Smooth muscle cell (in vitro differentiated cells): ENCODE measurements around the gene AMBP. TPM values are rescaled to one million over a fixed set of nuclear protein-coding genes. Genes with fewer than 3 reads are reported as not detected.

Experiments
- DNase-seq: peaks from one replicate; lab custom pipeline; 2025; ENCODE audit not compliant: unreplicated experiment; lab: John Stamatoyannopoulos, UW
- H2AFZ ChIP-seq: fragments of 200-600 bp; sonication (generic); 2 replicates; pipeline ENCODE4 v1.6.0; 2016; ENCODE audit warnings: antibody characterized with exemption, low read depth, mild to moderate bottlenecking
- H3F3A ChIP-seq: fragments of 200-600 bp; sonication (generic); 2 replicates; pipeline ENCODE4 v1.6.0; 2017; ENCODE audit warnings: antibody characterized with exemption, low read depth
- H3K27ac ChIP-seq: fragments of 200-600 bp; sonication (generic); 2 replicates; pipeline ENCODE4 v1.5.1; 2016; ENCODE audit warnings: low read depth, mild to moderate bottlenecking
- H3K27me3 ChIP-seq: fragments of 200-600 bp; sonication (generic); 2 replicates; pipeline ENCODE4 v1.6.1; 2016; ENCODE audit warnings: low read depth, mild to moderate bottlenecking
- H3K36me3 ChIP-seq: fragments of 200-600 bp; sonication (generic); 2 replicates; pipeline ENCODE4 v1.5.1; 2016; ENCODE audit warnings: low read depth
- H3K4me1 ChIP-seq: fragments of 200-600 bp; sonication (generic); 2 replicates; pipeline ENCODE4 v1.5.1; 2016; ENCODE audit warnings: low read depth
- H3K4me2 ChIP-seq: fragments of 200-600 bp; sonication (generic); 2 replicates; pipeline ENCODE4 v1.6.0; 2016; ENCODE audit warnings: mild to moderate bottlenecking
- H3K4me3 ChIP-seq: fragments of 200-600 bp; sonication (generic); 2 replicates; pipeline ENCODE4 v1.5.1; 2016; ENCODE audit warnings: mild to moderate bottlenecking
- H3K79me2 ChIP-seq: fragments of 200-600 bp; sonication (generic); 2 replicates; pipeline ENCODE4 v1.6.0; 2016; ENCODE audit warnings: low read depth, mild to moderate bottlenecking
- H3K9ac ChIP-seq: fragments of 200-600 bp; sonication (generic); 2 replicates; pipeline ENCODE4 v1.6.0; 2016; ENCODE audit warnings: low read depth
- H3K9me3 ChIP-seq: fragments of 200-600 bp; sonication (generic); replicated peaks from 2 replicates; pipeline ENCODE4 v1.5.1; 2016; ENCODE audit warnings: low read depth
- H4K20me1 ChIP-seq: fragments of 200-600 bp; sonication (generic); 2 replicates; pipeline ENCODE4 v1.6.0; 2016; ENCODE audit warnings: low read depth
- WGBS: methylation state at CpG from one replicate; pipeline ENCODE4 v1.1.7; 2016; ENCODE audit warnings: low lambda C conversion rate; 5-methylcytosine and 5-hydroxymethylcytosine counted together
- polyA plus RNA-seq: library from polyadenylated mRNA; unstranded; fragments of >200 nt; fragmentation: Nextera tagmentation; extraction: Ambion mirVana; gene quantifications from 2 replicates; pipeline ENCODE4 v1.2.1, GENCODE V29; 2016
- total RNA-seq: library from RNA; depleted of rRNA; stranded (reverse); fragments of >200 nt; gene quantifications from 2 replicates; pipeline ENCODE4 v1.2.3, GENCODE V29; 2014
- TF ChIP-seq, protein P1 (sequence below): fragments of 200-600 bp; sonication (generic); IDR thresholded peaks from 2 replicates; pipeline ENCODE4 v1.5.1; 2017; ENCODE audit warnings: borderline replicate concordance, mild to moderate bottlenecking, antibody characterized with exemption; ENCODE audit not compliant: insufficient read depth, poor library complexity, severe bottlenecking

Gene AMBP
- total and polyA plus RNA-seq, 2 experiments from 2014 or later, result 0.35 TPM; not detected in 1

GRCh38 chr9:114027159-114027862, 50.8 kb downstream of the AMBP start:
- Histone ChIP-seq H3K36me3 (peaks cover 13% of the 10 kb centered on the region), H3K4me1 (no peaks in the 10 kb centered on the region), H3K27ac (no peak overlapping the region), H3K9me3 (peaks cover 11% of the 10 kb centered on the region), H3K79me2 (no peaks in the 10 kb centered on the region), H2AFZ (no peak overlapping the region), H3K4me2 (no peak overlapping the region), H3K27me3 (no peaks in the 10 kb centered on the region), H3F3A (no peaks in the 10 kb centered on the region), H3K4me3 (no peak overlapping the region), H3K9ac (no peak overlapping the region), H4K20me1 (peaks cover 3% of the 10 kb centered on the region)
- DNase-seq, result no peak
- 88% methylated on average over 13 of the region's 13 CpGs for WGBS
- TF ChIP-seq, protein P1, sequence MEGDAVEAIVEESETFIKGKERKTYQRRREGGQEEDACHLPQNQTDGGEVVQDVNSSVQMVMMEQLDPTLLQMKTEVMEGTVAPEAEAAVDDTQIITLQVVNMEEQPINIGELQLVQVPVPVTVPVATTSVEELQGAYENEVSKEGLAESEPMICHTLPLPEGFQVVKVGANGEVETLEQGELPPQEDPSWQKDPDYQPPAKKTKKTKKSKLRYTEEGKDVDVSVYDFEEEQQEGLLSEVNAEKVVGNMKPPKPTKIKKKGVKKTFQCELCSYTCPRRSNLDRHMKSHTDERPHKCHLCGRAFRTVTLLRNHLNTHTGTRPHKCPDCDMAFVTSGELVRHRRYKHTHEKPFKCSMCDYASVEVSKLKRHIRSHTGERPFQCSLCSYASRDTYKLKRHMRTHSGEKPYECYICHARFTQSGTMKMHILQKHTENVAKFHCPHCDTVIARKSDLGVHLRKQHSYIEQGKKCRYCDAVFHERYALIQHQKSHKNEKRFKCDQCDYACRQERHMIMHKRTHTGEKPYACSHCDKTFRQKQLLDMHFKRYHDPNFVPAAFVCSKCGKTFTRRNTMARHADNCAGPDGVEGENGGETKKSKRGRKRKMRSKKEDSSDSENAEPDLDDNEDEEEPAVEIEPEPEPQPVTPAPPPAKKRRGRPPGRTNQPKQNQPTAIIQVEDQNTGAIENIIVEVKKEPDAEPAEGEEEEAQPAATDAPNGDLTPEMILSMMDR, result no peak

DNA sequence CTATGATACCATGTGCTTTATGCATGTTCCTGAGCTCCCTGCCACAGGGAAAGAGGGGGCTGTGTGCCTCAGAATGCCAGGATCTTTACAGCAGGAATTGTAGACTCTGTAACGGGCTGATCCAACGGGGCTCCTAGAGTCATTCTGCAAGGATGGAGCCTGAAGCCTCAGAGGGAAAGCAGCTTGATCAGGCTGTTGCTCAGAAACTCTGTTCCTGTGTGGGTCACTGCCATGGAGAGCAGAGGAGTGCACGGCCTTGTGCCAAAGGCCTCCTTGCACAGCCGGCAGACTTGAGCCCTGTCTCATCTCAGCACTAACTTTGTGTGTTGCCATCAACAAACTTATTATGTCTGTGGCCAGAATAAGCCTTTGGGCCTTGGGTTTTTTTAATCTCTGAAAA, 51.8 kb downstream of the AMBP start:
- Histone ChIP-seq H3K36me3 (peaks cover 23% of the 10 kb centered on the region), H3K27me3 (no peaks in the 10 kb centered on the region), H3K9me3 (peaks cover 11% of the 10 kb centered on the region), H2AFZ (no peak overlapping the region), H3K79me2 (no peaks in the 10 kb centered on the region), H3K9ac (no peak overlapping the region), H3K4me1 (no peaks in the 10 kb centered on the region), H3K27ac (no peak overlapping the region), H4K20me1 (peaks cover 3% of the 10 kb centered on the region), H3F3A (no peaks in the 10 kb centered on the region), H3K4me3 (no peak overlapping the region), H3K4me2 (no peak overlapping the region)
- WGBS, result 95% methylated on average over 4 of the region's 4 CpGs
- TF ChIP-seq, protein P1, result no peak
- no peak for DNase-seq

DNA sequence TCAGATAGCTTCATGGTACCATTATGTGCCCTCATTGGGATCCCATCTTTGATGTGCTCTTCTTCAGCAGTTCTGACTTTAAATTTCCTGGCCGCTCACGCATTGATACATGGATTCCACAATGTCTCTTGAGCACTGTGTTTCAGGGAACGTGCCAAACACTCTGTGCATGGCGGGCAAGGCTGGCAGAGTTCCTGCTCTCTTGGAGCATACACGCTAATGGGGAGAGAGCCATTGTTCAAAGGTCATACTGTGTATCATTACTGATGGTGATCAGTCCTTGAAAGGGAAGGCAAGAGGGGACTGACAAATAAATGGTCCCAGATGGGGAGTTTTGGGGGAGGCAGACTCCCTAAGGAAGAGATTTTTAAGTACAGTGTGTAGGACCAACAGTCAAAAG, 52.3 kb downstream of the AMBP start:
- Histone ChIP-seq H3K4me2 (no peak overlapping the region), H3K79me2 (no peaks in the 10 kb centered on the region), H3K36me3 (peaks cover 28% of the 10 kb centered on the region), H3F3A (no peaks in the 10 kb centered on the region), H4K20me1 (peaks cover 3% of the 10 kb centered on the region), H3K9me3 (peaks cover 11% of the 10 kb centered on the region), H3K9ac (no peak overlapping the region), H3K4me1 (no peaks in the 10 kb centered on the region), H3K4me3 (no peak overlapping the region), H2AFZ (no peak overlapping the region), H3K27me3 (no peaks in the 10 kb centered on the region), H3K27ac (no peak overlapping the region)
- 98% methylated on average over 5 of the region's 5 CpGs for whole genome bisulfite sequencing
- DNase-seq, result no peak
- TF ChIP-seq, protein P1, result no peak
